K562 (cell line): ENCODE results near the gene ST3GAL3. TPM values are rescaled to one million over a fixed set of nuclear protein-coding genes. Genes with fewer than 3 reads are reported as not detected.

ENCODE experiments used
- CGGBP1 ChIP-seq: fragments of 250-450 bp; sonication (Bioruptor Pico); IDR thresholded peaks from 2 replicates; pipeline ENCODE4 v1.9.0; 2021; ENCODE audit warnings: mild to moderate bottlenecking
- CHD2 ChIP-seq: IDR thresholded peaks from 2 replicates; pipeline ENCODE4 v1.6.1; 2011; ENCODE audit warnings: low read depth, low read length
- DLX4 ChIP-seq: fragments of 250-450 bp; sonication (Bioruptor Pico); IDR thresholded peaks from 2 replicates; pipeline ENCODE4 v1.6.1; 2021; ENCODE audit warnings: mild to moderate bottlenecking
- HDAC6 ChIP-seq: IDR thresholded peaks from 2 replicates; pipeline ENCODE4 v1.6.1; 2012; ENCODE audit warnings: low read depth, mild to moderate bottlenecking, control low read depth, inconsistent platforms, low read length, moderate library complexity
- MEF2A ChIP-seq: IDR thresholded peaks from 2 replicates; pipeline ENCODE4 v1.6.1; 2011; ENCODE audit warnings: low read depth, mild to moderate bottlenecking, low read length, moderate library complexity; ENCODE audit not compliant: control insufficient read depth
- MEIS2 ChIP-seq: fragments of 450-650 bp; IDR thresholded peaks from 2 replicates; pipeline ENCODE4 v1.6.1; 2014; ENCODE audit warnings: mild to moderate bottlenecking; ENCODE audit not compliant: partially characterized antibody
- MIER1 ChIP-seq: fragments of 450-650 bp; IDR thresholded peaks from 2 replicates; pipeline ENCODE4 v1.6.1; 2016; ENCODE audit warnings: antibody characterized with exemption, mild to moderate bottlenecking, low read depth
- MYNN ChIP-seq, 2 experiments: sonication (generic); formaldehyde crosslinking in 1 of 2; IDR thresholded peaks; 2 replicates each; pipeline versions ENCODE4 v1.5.0 to v1.6.1; 2016 to 2020; ENCODE audit warnings: antibody characterized with exemption in 1 of 2, missing genetic modification reagents in 1 of 2
- NFE2 ChIP-seq: IDR thresholded peaks from 2 replicates; pipeline ENCODE4 v1.6.1; 2014; ENCODE audit warnings: antibody characterized with exemption, low read depth
- PKNOX1 ChIP-seq: fragments of 450-650 bp; IDR thresholded peaks from 2 replicates; pipeline ENCODE4 v1.6.1; 2016
- POLR2H ChIP-seq: IDR thresholded peaks from 2 replicates; pipeline ENCODE4 v1.6.1; 2016; ENCODE audit warnings: missing genetic modification characterization, low read depth, mild to moderate bottlenecking, control low read depth, missing compliant biosample characterization, moderate library complexity
- RFX1 ChIP-seq: fragments of 450-650 bp; IDR thresholded peaks from 2 replicates; pipeline ENCODE4 v1.6.1; 2016; ENCODE audit warnings: mild to moderate bottlenecking, moderate library complexity
- STAG1 ChIP-seq: sonication (generic); formaldehyde crosslinking; IDR thresholded peaks from 2 replicates; pipeline ENCODE4 v1.5.0; 2020; ENCODE audit warnings: missing genetic modification reagents, borderline replicate concordance
- THAP12 ChIP-seq: fragments of 250-450 bp; sonication (Bioruptor Pico); IDR thresholded peaks from 2 replicates; pipeline ENCODE4 v1.9.0; 2021; ENCODE audit warnings: mild to moderate bottlenecking, inconsistent platforms
- ZFP30 ChIP-seq: fragments of 250-450 bp; sonication (Bioruptor Pico); IDR thresholded peaks from 2 replicates; pipeline ENCODE4 v1.8.0; 2022; ENCODE audit warnings: moderate library complexity, mild to moderate bottlenecking, inconsistent platforms, borderline replicate concordance
- ZFX ChIP-seq: sonication (generic); formaldehyde crosslinking; IDR thresholded peaks from 2 replicates; pipeline ENCODE4 v1.8.0; 2022; ENCODE audit warnings: mild to moderate bottlenecking, missing genetic modification reagents, moderate library complexity
- ZNF174 ChIP-seq: fragments of 250-450 bp; sonication (Bioruptor Pico); IDR thresholded peaks from 2 replicates; pipeline ENCODE4 v1.4.0; 2020; ENCODE audit warnings: mild to moderate bottlenecking
- ZNF589 ChIP-seq: fragments of 200-800 bp; sonication (Bioruptor generic); IDR thresholded peaks from 2 replicates; pipeline ENCODE4 v1.6.1; 2016; ENCODE audit warnings: low read depth, missing genetic modification characterization, missing compliant biosample characterization
- ZNF740 ChIP-seq, 3 experiments: fragments of 200-800 bp in 1 of 3; sonication (Bioruptor generic) in 1 of 3; sonication (generic) in 1 of 3; formaldehyde crosslinking in 1 of 3; IDR thresholded peaks; 2 replicates each; pipeline versions ENCODE4 v1.6.1 to v1.8.0; 2016 to 2022; ENCODE audit warnings: mild to moderate bottlenecking in 2 of 3, missing compliant biosample characterization in 2 of 3, missing genetic modification characterization in 2 of 3, missing genetic modification reagents in 1 of 3
- ZNF76 ChIP-seq: fragments of 250-450 bp; sonication (Bioruptor Pico); IDR thresholded peaks from 2 replicates; pipeline ENCODE4 v1.4.0; 2020; ENCODE audit warnings: mild to moderate bottlenecking, moderate library complexity, borderline replicate concordance
- polyA plus RNA-seq, 8 experiments: library from polyadenylated mRNA; depleted of rRNA in 4 of 8; stranded (reverse) in 5 of 8; unstranded in 3 of 8; fragments of >200 nt; fragmentation: Nextera tagmentation in 2 of 8; fragmentation: Illumina TruSeq in 1 of 8; extraction: Ambion mirVana in 2 of 8; extraction: Trizol in 1 of 8; gene quantifications; 2 replicates each; pipeline versions ENCODE4 v1.2.1 to v1.2.3, GENCODE V29; 2011 to 2014; ENCODE audit warnings: inconsistent platforms in 1 of 8, missing spikeins in 1 of 8
- total RNA-seq, 7 experiments: library from RNA; depleted of rRNA in 6 of 7; stranded (reverse); fragments of >200 nt in 6 of 7; fragmentation: Illumina TruSeq in 2 of 7; extraction: Trizol in 2 of 7; gene quantifications; 2 replicates each; pipeline versions ENCODE4 v1.2.1 to v1.2.3, GENCODE V29; 2011 to 2021; ENCODE audit warnings: low replicate concordance in 1 of 7

The ST3GAL3 gene
- total and polyA plus RNA-seq, 9 of the 15 experiments (the other 6 are each of a cell fraction or from before 2014, with no cell fraction given) = 1.2 to 18.9 (median 11.0) TPM

GRCh38 chr1:43707190-43708001 lies at the start of gene ST3GAL3 (continued):
- TF ChIP-seq DLX4 (CRISPR knock-in tag) = no peak
- peak; percentile 30; the same call in 1 of the 2 replicates for TF ChIP-seq MYNN (IDR thresholded peaks at IDR 0.05)
- TF ChIP-seq MYNN (CRISPR knock-in tag; IDR thresholded peaks at IDR 0.05) = no peak
- peak; percentile 80 for TF ChIP-seq CHD2
- peak; percentile 61; the same call in 1 of the 2 replicates for TF ChIP-seq ZNF740 (CRISPR knock-in tag; IDR thresholded peaks at IDR 0.05)
- no peak for TF ChIP-seq ZNF740 (tag; IDR thresholded peaks at IDR 0.05)
- TF ChIP-seq HDAC6 = peak; percentile 72; the same call in 1 of the 2 replicates
- peak; percentile 83 for TF ChIP-seq ZNF76 (CRISPR knock-in tag)
- TF ChIP-seq STAG1 = 0 out of 2 replicates have a peak, but pooled peaks have one; percentile 7
- TF ChIP-seq MIER1 = no peak
- no peak for TF ChIP-seq ZFP30 (CRISPR knock-in tag)
- peak; percentile 79 for TF ChIP-seq ZFX (CRISPR knock-in tag)
- no peak for TF ChIP-seq PKNOX1
- no peak; the same call in 1 of the 2 replicates for TF ChIP-seq THAP12 (CRISPR knock-in tag)
- TF ChIP-seq MEF2A = no peak
- peak; percentile 87 for TF ChIP-seq POLR2H (tag)
- TF ChIP-seq CGGBP1 (CRISPR knock-in tag) = 0 out of 2 replicates have a peak, but pooled peaks have one; percentile 6
- TF ChIP-seq MEIS2 = no peak
- no peak for TF ChIP-seq RFX1
- no peak for TF ChIP-seq ZNF589
- no peak for TF ChIP-seq ZNF174 (CRISPR knock-in tag)
- no peak for TF ChIP-seq NFE2
